GM12878 (cell line): ENCODE measurements around the gene RAP1GDS1. TPM values are rescaled to one million over a fixed set of nuclear protein-coding genes. Genes with fewer than 3 reads are reported as not detected.

Source experiments
- ATAC-seq: fragments of 200-7000 bp; cut with Tn5 transposase; 3 replicates; pipeline ENCODE4 v1.9.1; 2020; ENCODE audit warnings: mild to moderate bottlenecking, moderate library complexity
- BruUV-seq: library from RNA; stranded (reverse); fragments of 400-500 nt; replicated peaks from 2 replicates; lab custom pipeline; 2021; lab: Mats Ljungman, UMichigan
- CTCF ChIA-PET: fragments of 300-600 bp; sonication (Branson Sonifier 250); formaldehyde crosslinking; extraction: SDS; loops from one replicate; lab custom pipeline; 2021; ENCODE audit warnings: inconsistent platforms; lab: Yijun Ruan, JAX
- POLR2A ChIA-PET: fragments of 350-600 bp; formaldehyde crosslinking; extraction: SDS; loops from one replicate; lab custom pipeline; 2021; ENCODE audit warnings: inconsistent platforms; lab: Charles Lee
- RAD21 ChIA-PET: fragments of 300-600 bp; sonication (Branson Sonifier 250); formaldehyde crosslinking; loops from one replicate; lab custom pipeline; 2023; ENCODE audit warnings: antibody characterized with exemption; ENCODE audit not compliant: unreplicated experiment; lab: Charles Lee
- SMC1A ChIA-PET: fragments of 300-600 bp; sonication (Branson Sonifier 250); formaldehyde crosslinking; loops from one replicate; lab custom pipeline; 2023; ENCODE audit not compliant: unreplicated experiment, uncharacterized antibody; lab: Charles Lee
- DNase-seq: peaks from one replicate; pipeline ENCODE4 v3.0.0-alpha.2; 2011; ENCODE audit warnings: low read depth, low spot score
- FAIRE-seq: peaks from 3 replicates; lab custom pipeline; 2011; peaks lifted over from hg19 to GRCh38; lab: Jason Lieb, UNC
- H2AFZ ChIP-seq: 2 replicates; pipeline ENCODE4 v1.6.0; 2011; ENCODE audit warnings: low read depth, low read length, control low read depth; ENCODE audit not compliant: control insufficient read depth
- H3K27ac ChIP-seq: 2 replicates; pipeline ENCODE4 v1.5.1; 2011; ENCODE audit warnings: control low read depth; ENCODE audit not compliant: control insufficient read depth, insufficient read depth
- H3K27me3 ChIP-seq, 2 experiments: replicated peaks in 1 of 2; 2 replicates each; pipeline versions ENCODE4 v1.6.0 to v1.6.1; 2011; ENCODE audit warnings: low read length in 1 of 2; ENCODE audit not compliant: control insufficient read depth in 2 of 2, insufficient read depth in 2 of 2
- H3K36me3 ChIP-seq, 2 experiments: 2 replicates each; pipeline ENCODE4 v1.5.1; 2011; ENCODE audit warnings: low read length in 1 of 2; ENCODE audit not compliant: control insufficient read depth in 2 of 2, insufficient read depth in 2 of 2
- H3K4me1 ChIP-seq: 2 replicates; pipeline ENCODE4 v1.6.1; 2011; ENCODE audit warnings: mild to moderate bottlenecking, low read length, moderate library complexity, mixed read lengths; ENCODE audit not compliant: control insufficient read depth, insufficient read depth
- H3K4me2 ChIP-seq: 2 replicates; pipeline ENCODE4 v1.6.0; 2011; ENCODE audit warnings: control low read depth; ENCODE audit not compliant: control insufficient read depth, insufficient read depth
- H3K4me3 ChIP-seq: fragments of 200-600 bp; sonication (generic); 2 replicates; pipeline ENCODE4 v1.5.1; 2016
- H3K79me2 ChIP-seq: 2 replicates; pipeline ENCODE4 v1.6.0; 2011; ENCODE audit warnings: low read length; ENCODE audit not compliant: control insufficient read depth, insufficient read depth
- H3K9ac ChIP-seq: 2 replicates; pipeline ENCODE4 v1.8.0; 2011; ENCODE audit warnings: low read length, control low read depth, mixed read lengths; ENCODE audit not compliant: control insufficient read depth, insufficient read depth
- H3K9me3 ChIP-seq: replicated peaks from 3 replicates; pipeline ENCODE4 v1.5.1; 2011; ENCODE audit warnings: mild to moderate bottlenecking, low read length; ENCODE audit not compliant: control insufficient read depth, insufficient read depth
- H4K20me1 ChIP-seq: 2 replicates; pipeline ENCODE4 v1.6.0; 2011; ENCODE audit not compliant: control insufficient read depth, insufficient read depth
- NFXL1 ChIP-seq: fragments of 450-650 bp; IDR thresholded peaks from 2 replicates; pipeline ENCODE4 v1.6.1; 2017; ENCODE audit warnings: antibody characterized with exemption, mild to moderate bottlenecking, borderline replicate concordance
- POU2F2 ChIP-seq: IDR thresholded peaks from 3 replicates; pipeline ENCODE4 v1.6.1; 2011; ENCODE audit warnings: low read depth, mild to moderate bottlenecking, low read length, borderline replicate concordance
- SUPT20H ChIP-seq: IDR thresholded peaks from 2 replicates; pipeline ENCODE4 v1.6.1; 2011; ENCODE audit warnings: low read depth, mild to moderate bottlenecking, low read length, moderate library complexity, borderline replicate concordance; ENCODE audit not compliant: control insufficient read depth
- ZNF687 ChIP-seq: fragments of 450-650 bp; IDR thresholded peaks from 2 replicates; pipeline ENCODE4 v1.6.1; 2017; ENCODE audit warnings: mild to moderate bottlenecking, moderate library complexity
- WGBS: methylation state at CpG from one replicate; pipeline ENCODE4 v1.1.6; 2016; ENCODE audit warnings: low lambda C conversion rate; ENCODE audit not compliant: insufficient replicate concordance, insufficient coverage; ENCODE audit errors: missing lambda C conversion rate; 5-methylcytosine and 5-hydroxymethylcytosine counted together
- in situ Hi-C: fragments of 300-500 bp; cut with MboI; formaldehyde crosslinking; loops from 9 replicates; pipeline ENCODE4 v1.14.3; 2018; ENCODE audit warnings: mixed read lengths
- intact Hi-C: fragments of 100-400 bp; cut with micrococcal nuclease; formaldehyde crosslinking; loops from one replicate; pipeline ENCODE4 v1.14.2; 2022; ENCODE audit not compliant: unreplicated experiment
- polyA plus RNA-seq, 11 experiments: library from polyadenylated mRNA; depleted of rRNA in 4 of 11; unstranded in 6 of 11; stranded (reverse) in 5 of 11; fragments of >200 nt; fragmentation: Nextera tagmentation in 4 of 11; fragmentation: Illumina TruSeq in 1 of 11; extraction: Ambion mirVana in 4 of 11; extraction: Trizol in 1 of 11; gene quantifications; 1 replicate in 1 of 11; 2 replicates in 10 of 11; pipeline versions ENCODE4 v1.2.1 to v1.2.3, GENCODE V29; 2011 to 2016; ENCODE audit warnings: inconsistent platforms in 2 of 11, missing spikeins in 2 of 11, low read depth in 1 of 11
- total RNA-seq, 4 experiments: library from RNA; depleted of rRNA in 3 of 4; stranded (reverse); fragments of >200 nt in 3 of 4; fragmentation: Illumina TruSeq in 1 of 4; extraction: Trizol in 1 of 4; gene quantifications; 2 replicates each; pipeline versions ENCODE4 v1.2.1 to v1.2.3, GENCODE V29; 2013 to 2021

RAP1GDS1 gene
- total and polyA plus RNA-seq, 10 of the 15 experiments (the other 5 are each of a cell fraction or from before 2014, with no cell fraction given): 12.0 to 30.5 (median 20.7) TPM

- no peak for TF ChIP-seq ZNF687
- TF ChIP-seq NFXL1: no peak
Observed at GRCh38 chr4:98310867-98311266, 49.7 kb downstream of the RAP1GDS1 start (continued).

GRCh38 chr4:98311656-98312055 is 50.5 kb downstream of the RAP1GDS1 start:
- ATAC-seq (no peak), FAIRE-seq (no peak), DNase-seq (no peak)
- Histone ChIP-seq H3K27me3 (no peaks in the 10 kb centered on the region), H3K4me1 (no peaks in the 10 kb centered on the region), H3K27ac (no peak overlapping the region), H4K20me1 (no peaks in the 10 kb centered on the region), H3K36me3 (no peaks in the 10 kb centered on the region), H3K9me3 (no peaks in the 10 kb centered on the region; the same call in 2 of the 3 replicates), H3K4me2 (no peak overlapping the region), H3K4me3 (no peak overlapping the region), H3K9ac (no peak overlapping the region), H3K79me2 (no peaks in the 10 kb centered on the region), H2AFZ (no peak overlapping the region)
- intact Hi-C loops (no loop called here), in situ Hi-C loops (no loop called here)
- TF ChIP-seq POU2F2 (no peak), SUPT20H (no peak)
- BruUV-seq: no TSS peak
- SMC1A ChIA-PET: interaction anchor here (1.3 kb wide), 1 partner anchor 50 kb away, joined by 4 read pairs; no protein-coding TSS in a partner anchor
- CTCF ChIA-PET: no interaction called here
- POLR2A ChIA-PET: no interaction called here
- RAD21 ChIA-PET: no interaction called here
- 98% methylated on average over 4 of the region's 4 CpGs for WGBS
